Breast epithelium (tissue), 4 donors: Measurements from ENCODE around the gene BRD9. TPM values are rescaled to one million over a fixed set of nuclear protein-coding genes. Genes with fewer than 3 reads are reported as not detected.

Experiments used
- DNase-seq, 2 donors: peaks; one replicate each; pipeline ENCODE4 v3.0.0-alpha.2; 2019; ENCODE audit warnings: low spot score in 2 of 2
- H3K27ac ChIP-seq, 2 donors: fragments of 200-600 bp; sonication (generic) in 1 of 2; one replicate each; pipeline ENCODE4 v1.5.1; 2016 to 2019; ENCODE audit warnings: mild to moderate bottlenecking in 1 of 2
- H3K27me3 ChIP-seq, 2 donors: fragments of 200-600 bp; sonication (generic) in 1 of 2; one replicate each; pipeline versions ENCODE4 v1.5.1 to v1.6.0; 2017 to 2019; ENCODE audit warnings: control low read depth in 1 of 2, mild to moderate bottlenecking in 1 of 2
- H3K36me3 ChIP-seq: fragments of 200-600 bp; one replicate; pipeline ENCODE4 v1.5.1; 2019
- H3K4me1 ChIP-seq, 2 donors: fragments of 200-600 bp; sonication (generic); one replicate each; pipeline ENCODE4 v1.5.1; 2016 to 2019; ENCODE audit warnings: control low read depth in 1 of 2
- H3K4me3 ChIP-seq, 3 donors: fragments of 200-600 bp; sonication (generic); 1 replicate in 2 of 3; 2 replicates in 1 of 3; pipeline ENCODE4 v1.5.1; 2016 to 2019; ENCODE audit warnings: mild to moderate bottlenecking in 3 of 3, moderate library complexity in 2 of 3
- H3K9me3 ChIP-seq, 2 donors: fragments of 200-600 bp; sonication (generic) in 1 of 2; one replicate each; pipeline ENCODE4 v1.5.1; 2016 to 2019; ENCODE audit warnings: control low read depth in 1 of 2
- CTCF ChIP-seq, 3 donors: fragments of 450-650 bp; IDR thresholded peaks; one replicate each; pipeline ENCODE4 v1.5.1; 2016 to 2017; ENCODE audit warnings: antibody characterized with exemption in 3 of 3, mild to moderate bottlenecking in 3 of 3, moderate library complexity in 3 of 3
- POLR2A ChIP-seq: fragments of 450-650 bp; IDR thresholded peaks from one replicate; pipeline ENCODE4 v1.6.1; 2016; ENCODE audit warnings: antibody characterized with exemption, mild to moderate bottlenecking, moderate library complexity
- POLR2AphosphoS5 ChIP-seq, 3 donors: sonication (generic); formaldehyde crosslinking; IDR thresholded peaks; one replicate each; pipeline ENCODE4 v1.6.1; 2017; ENCODE audit warnings: antibody characterized with exemption in 3 of 3
- intact Hi-C: fragments of 100-400 bp; cut with DNase I; formaldehyde crosslinking; loops from one replicate; pipeline ENCODE4 v1.15.1; 2023; ENCODE audit warnings: low total_unique reads
- total RNA-seq, 3 donors: library from RNA; depleted of rRNA; stranded (reverse); fragments of >200 nt; gene quantifications; one replicate each; pipeline ENCODE4 v1.1.0, GENCODE V29; 2016

BRD9 gene
- total RNA-seq, 3 donors from 2014 or later: 33.3 to 44.6 (median 36.1) TPM

GRCh38 chr5:926417-927171, 34.0 kb upstream of the BRD9 start:
- TF ChIP-seq CTCF (IDR thresholded peaks at IDR 0.05): peak in 1 of 3 donors; percentile 20
- no peak for TF ChIP-seq POLR2A
- intact Hi-C loops: loop anchor here (10.0 kb wide), 1 partner anchor 228 kb away; no protein-coding TSS in a partner anchor
- peaks cover 0 to 4% of the 10 kb centered on the region in 2 donors for H3K4me1 ChIP-seq
- peak overlapping the region; percentile 23 to 65 (median 46) for H3K4me3 ChIP-seq
- peaks cover 0 to 10% of the 10 kb centered on the region in 2 donors for H3K27me3 ChIP-seq
- H3K27ac ChIP-seq: peak overlapping the region in 1 of 2 donors; percentile 5
- DNase-seq: no peak
- H3K36me3 ChIP-seq: no peaks in the 10 kb centered on the region
- no peaks in the 10 kb centered on the region for H3K9me3 ChIP-seq

- TF ChIP-seq CTCF (IDR thresholded peaks at IDR 0.05) (peak; percentile 57 to 85 (median 82)), POLR2AphosphoS5 (IDR thresholded peaks at IDR 0.05) (peak in 1 of 3 donors; percentile 40), POLR2A (no peak)
- Histone ChIP-seq H3K27ac (no peak overlapping the region), H3K27me3 (peaks cover 0 to 10% of the 10 kb centered on the region in 2 donors), H3K4me3 (no peak overlapping the region), H3K36me3 (no peaks in the 10 kb centered on the region), H3K9me3 (no peaks in the 10 kb centered on the region), H3K4me1 (peaks cover 0 to 4% of the 10 kb centered on the region in 2 donors)
- DNase-seq: peak; percentile 53 to 78
- intact Hi-C loops: loop anchor here (10.0 kb wide), 1 partner anchor 231 kb away; no protein-coding TSS in a partner anchor
These were observed 30.8 kb upstream of the BRD9 start for GRCh38 chr5:923281-923873.

GRCh38 chr5:922436-923280, 30.1 kb upstream of the BRD9 start:
- intact Hi-C loops: loop anchor here (10.0 kb wide), 1 partner anchor 232 kb away; no protein-coding TSS in a partner anchor

More at GRCh38 chr5:922436-923280, 30.1 kb upstream of the BRD9 start:
- no peak for TF ChIP-seq POLR2A
- no peak for TF ChIP-seq CTCF (IDR thresholded peaks at IDR 0.05)
- no peak for TF ChIP-seq POLR2AphosphoS5 (IDR thresholded peaks at IDR 0.05)
- Histone ChIP-seq H3K4me1 (peaks cover 0 to 4% of the 10 kb centered on the region in 2 donors), H3K9me3 (no peaks in the 10 kb centered on the region), H3K4me3 (no peak overlapping the region), H3K27ac (no peak overlapping the region), H3K36me3 (no peaks in the 10 kb centered on the region), H3K27me3 (peaks cover 0 to 10% of the 10 kb centered on the region in 2 donors)
- no peak for DNase-seq
